Body of pancreas (tissue), 4 donors: ENCODE results near the gene CARHSP1.

ENCODE experiments used
- CTCF ChIP-seq, 7 experiments: fragments of 450-650 bp in 4 of 7; fragments of 200-600 bp in 3 of 7; sonication (generic) in 3 of 7; IDR thresholded peaks; one replicate each; pipeline ENCODE4 v1.5.1; 2016 to 2019; ENCODE audit warnings: antibody characterized with exemption in 7 of 7
- POLR2A ChIP-seq, 3 donors: fragments of 450-650 bp; IDR thresholded peaks; one replicate each; pipeline ENCODE4 v1.6.1; 2016; ENCODE audit warnings: antibody characterized with exemption in 3 of 3, mild to moderate bottlenecking in 2 of 3

- TF ChIP-seq CTCF (IDR thresholded peaks at IDR 0.05) (no peak), POLR2A (IDR thresholded peaks at IDR 0.05) (no peak)
Observed at GRCh38 chr16:8886593-8887430, 18.0 kb upstream of the CARHSP1 start.
